Uterus (tissue), 2 donors: ENCODE data around the gene TDG.

Source experiments
- POLR2A ChIP-seq, 2 donors: fragments of 450-650 bp; IDR thresholded peaks; one replicate each; pipeline ENCODE4 v1.6.1; 2016; ENCODE audit warnings: antibody characterized with exemption in 2 of 2, mild to moderate bottlenecking in 1 of 2, moderate library complexity in 1 of 2
- TF ChIP-seq, protein P1 (sequence below), 4 experiments: fragments of 200-600 bp in 2 of 4; fragments of 450-650 bp in 2 of 4; sonication (generic) in 2 of 4; IDR thresholded peaks; one replicate each; pipeline ENCODE4 v1.5.1; 2016 to 2019; ENCODE audit warnings: antibody characterized with exemption in 4 of 4, mild to moderate bottlenecking in 2 of 4, moderate library complexity in 1 of 4

DNA sequence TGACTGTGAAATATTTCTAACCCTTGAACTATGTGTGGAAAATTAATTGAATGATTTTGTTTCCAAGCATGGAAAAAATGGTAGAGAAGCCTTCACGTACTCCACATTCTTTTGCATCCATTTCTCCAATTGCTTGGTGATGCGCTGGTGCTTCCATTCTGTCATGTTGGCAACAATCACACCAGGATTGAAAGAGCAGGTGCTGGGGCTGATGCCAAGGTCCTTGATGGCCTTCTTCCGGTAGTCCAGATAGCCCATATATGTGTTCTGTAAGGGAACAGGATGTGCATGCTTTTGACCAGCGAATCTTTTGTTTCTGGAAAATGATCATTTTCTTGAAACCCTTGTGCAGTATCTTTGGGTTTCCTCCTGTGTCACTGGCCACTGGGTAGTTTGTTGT, 28.6 kb downstream of the TDG start:
- TF ChIP-seq, protein P1, sequence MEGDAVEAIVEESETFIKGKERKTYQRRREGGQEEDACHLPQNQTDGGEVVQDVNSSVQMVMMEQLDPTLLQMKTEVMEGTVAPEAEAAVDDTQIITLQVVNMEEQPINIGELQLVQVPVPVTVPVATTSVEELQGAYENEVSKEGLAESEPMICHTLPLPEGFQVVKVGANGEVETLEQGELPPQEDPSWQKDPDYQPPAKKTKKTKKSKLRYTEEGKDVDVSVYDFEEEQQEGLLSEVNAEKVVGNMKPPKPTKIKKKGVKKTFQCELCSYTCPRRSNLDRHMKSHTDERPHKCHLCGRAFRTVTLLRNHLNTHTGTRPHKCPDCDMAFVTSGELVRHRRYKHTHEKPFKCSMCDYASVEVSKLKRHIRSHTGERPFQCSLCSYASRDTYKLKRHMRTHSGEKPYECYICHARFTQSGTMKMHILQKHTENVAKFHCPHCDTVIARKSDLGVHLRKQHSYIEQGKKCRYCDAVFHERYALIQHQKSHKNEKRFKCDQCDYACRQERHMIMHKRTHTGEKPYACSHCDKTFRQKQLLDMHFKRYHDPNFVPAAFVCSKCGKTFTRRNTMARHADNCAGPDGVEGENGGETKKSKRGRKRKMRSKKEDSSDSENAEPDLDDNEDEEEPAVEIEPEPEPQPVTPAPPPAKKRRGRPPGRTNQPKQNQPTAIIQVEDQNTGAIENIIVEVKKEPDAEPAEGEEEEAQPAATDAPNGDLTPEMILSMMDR (IDR thresholded peaks at IDR 0.05), result no peak
- TF ChIP-seq POLR2A (IDR thresholded peaks at IDR 0.05), result no peak
